CD4-positive, alpha-beta T cell treated with Interleukin-4 for 1 hour (primary cell): ENCODE results near the gene NF1.
"Not testable (repeated sequence)": the region's sequence is repeated elsewhere in the genome, so short reads cannot be mapped to it uniquely, and the experiment has no call there.

Experiments used
- DNase-seq, 2 donors: peaks; one replicate each; pipeline ENCODE4 v3.0.0-alpha.2; 2020 to 2022

Gene NF1, protein sequence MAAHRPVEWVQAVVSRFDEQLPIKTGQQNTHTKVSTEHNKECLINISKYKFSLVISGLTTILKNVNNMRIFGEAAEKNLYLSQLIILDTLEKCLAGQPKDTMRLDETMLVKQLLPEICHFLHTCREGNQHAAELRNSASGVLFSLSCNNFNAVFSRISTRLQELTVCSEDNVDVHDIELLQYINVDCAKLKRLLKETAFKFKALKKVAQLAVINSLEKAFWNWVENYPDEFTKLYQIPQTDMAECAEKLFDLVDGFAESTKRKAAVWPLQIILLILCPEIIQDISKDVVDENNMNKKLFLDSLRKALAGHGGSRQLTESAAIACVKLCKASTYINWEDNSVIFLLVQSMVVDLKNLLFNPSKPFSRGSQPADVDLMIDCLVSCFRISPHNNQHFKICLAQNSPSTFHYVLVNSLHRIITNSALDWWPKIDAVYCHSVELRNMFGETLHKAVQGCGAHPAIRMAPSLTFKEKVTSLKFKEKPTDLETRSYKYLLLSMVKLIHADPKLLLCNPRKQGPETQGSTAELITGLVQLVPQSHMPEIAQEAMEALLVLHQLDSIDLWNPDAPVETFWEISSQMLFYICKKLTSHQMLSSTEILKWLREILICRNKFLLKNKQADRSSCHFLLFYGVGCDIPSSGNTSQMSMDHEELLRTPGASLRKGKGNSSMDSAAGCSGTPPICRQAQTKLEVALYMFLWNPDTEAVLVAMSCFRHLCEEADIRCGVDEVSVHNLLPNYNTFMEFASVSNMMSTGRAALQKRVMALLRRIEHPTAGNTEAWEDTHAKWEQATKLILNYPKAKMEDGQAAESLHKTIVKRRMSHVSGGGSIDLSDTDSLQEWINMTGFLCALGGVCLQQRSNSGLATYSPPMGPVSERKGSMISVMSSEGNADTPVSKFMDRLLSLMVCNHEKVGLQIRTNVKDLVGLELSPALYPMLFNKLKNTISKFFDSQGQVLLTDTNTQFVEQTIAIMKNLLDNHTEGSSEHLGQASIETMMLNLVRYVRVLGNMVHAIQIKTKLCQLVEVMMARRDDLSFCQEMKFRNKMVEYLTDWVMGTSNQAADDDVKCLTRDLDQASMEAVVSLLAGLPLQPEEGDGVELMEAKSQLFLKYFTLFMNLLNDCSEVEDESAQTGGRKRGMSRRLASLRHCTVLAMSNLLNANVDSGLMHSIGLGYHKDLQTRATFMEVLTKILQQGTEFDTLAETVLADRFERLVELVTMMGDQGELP (N-terminal part only)

DNA sequence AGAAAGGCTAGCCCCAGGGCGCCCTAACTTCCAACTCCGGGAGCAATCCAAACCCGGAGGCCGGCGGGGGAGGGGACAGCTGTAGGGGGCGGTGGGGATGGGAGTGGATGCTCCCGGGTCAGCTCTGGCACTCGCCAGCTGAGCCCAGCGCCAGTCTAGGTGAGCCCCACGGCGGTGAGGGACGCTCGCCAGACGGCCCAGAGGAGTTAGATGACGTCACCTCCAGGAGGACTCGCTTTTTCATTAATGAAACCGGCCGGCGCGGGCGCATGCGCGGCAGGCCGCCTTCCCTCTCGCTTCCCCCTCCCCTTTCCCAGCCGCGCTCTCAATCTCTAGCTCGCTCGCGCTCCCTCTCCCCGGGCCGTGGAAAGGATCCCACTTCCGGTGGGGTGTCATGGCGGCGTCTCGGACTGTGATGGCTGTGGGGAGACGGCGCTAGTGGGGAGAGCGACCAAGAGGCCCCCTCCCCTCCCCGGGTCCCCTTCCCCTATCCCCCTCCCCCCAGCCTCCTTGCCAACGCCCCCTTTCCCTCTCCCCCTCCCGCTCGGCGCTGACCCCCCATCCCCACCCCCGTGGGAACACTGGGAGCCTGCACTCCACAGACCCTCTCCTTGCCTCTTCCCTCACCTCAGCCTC is at the start of gene NF1:
Gene NF1 (plus strand): TSS at position 378 of the 636 bp plus-strand sequence. CDS start 333 bp downstream, outside the sequence.
- DNase-seq: peak; percentile 92 to 93

DNA sequence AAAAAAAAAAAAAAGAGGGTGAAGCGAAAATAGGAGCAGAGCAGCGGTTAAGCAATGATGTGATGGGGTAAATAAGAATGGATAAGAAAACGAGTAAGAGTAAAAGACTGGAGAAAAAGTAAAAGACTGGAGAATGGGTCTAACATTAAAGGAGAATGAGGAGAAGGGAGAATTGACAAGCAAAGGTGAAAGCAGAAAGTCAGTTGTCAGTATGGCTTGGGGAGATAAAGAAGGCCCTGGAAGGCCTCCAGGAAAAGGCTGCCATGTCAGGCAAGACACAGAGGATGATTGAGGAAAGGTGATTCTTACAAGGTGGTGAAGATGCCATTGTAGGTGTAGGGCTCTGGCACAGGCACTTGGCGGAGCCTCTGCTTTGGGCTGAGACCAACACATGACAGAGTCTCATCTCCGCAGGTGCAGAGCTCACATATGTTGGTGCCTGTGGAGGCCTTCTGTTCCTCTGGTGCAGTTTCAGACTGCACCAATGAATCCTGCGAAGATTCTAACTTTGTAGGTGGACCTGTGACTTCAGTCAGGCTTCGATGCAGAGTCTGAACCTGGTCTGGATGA is 47.8 kb upstream of the NF1 start:
- not testable (repeated sequence) for DNase-seq

DNA sequence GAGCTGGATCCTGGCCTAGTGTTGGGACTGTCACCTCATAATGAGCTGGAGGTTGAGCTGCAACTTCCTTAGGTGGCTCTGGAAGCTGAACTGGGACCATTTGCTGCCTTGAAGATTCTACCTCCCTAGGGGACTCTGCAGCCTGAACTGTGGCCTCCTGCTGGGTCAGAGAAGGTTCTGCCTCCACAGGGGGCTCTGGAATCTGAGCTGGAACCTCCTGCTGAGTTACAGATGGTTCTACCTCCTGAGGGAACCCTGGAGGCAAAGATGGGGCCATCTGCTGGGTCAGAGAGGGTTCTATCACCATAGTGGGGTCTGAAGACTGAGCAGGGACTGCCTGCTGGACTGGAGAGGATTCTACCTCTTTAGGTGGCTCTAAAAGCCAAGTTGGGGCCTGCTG is 46.6 kb upstream of the NF1 start:
- DNase-seq: no peak

DNA sequence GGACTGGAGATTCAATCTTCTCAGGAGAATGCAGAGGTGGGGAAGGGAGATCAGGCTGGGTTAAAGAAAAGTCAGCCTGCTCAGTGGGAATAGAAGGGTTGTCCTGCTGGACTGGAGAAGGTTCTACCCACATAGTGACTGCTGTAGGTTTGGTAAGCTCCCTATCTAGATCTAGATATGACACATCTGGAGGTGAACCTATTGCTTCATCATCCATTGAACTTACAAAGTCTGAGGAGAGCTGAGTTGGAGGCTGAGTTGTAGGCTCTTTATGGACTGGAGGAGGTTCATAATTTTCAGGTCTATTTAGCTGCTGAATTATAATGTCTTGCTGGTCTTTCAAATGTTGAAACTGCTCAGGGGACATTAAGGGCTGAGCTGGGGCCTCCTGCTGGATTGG is 46.0 kb upstream of the NF1 start:
- DNase-seq: no peak

DNA sequence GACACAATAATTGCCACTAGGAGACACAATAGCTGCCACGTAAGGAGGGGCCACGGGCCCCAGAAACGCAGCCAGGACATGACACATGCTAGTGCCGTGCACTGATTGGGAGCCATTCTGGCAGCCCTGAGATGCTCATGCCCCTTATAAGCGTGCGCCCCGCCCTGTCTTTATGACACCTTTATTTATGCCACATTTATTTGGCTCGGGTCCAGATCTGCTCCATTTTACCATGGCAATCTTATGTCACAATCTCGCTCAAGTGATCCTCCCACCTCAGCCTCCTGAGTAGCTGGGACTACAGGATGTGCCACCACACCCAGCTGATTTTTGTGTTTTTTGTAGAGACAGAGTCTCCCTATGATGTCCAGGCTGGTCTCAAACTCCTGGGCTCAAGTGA is 43.8 kb upstream of the NF1 start:
- DNase-seq: no peak

DNA sequence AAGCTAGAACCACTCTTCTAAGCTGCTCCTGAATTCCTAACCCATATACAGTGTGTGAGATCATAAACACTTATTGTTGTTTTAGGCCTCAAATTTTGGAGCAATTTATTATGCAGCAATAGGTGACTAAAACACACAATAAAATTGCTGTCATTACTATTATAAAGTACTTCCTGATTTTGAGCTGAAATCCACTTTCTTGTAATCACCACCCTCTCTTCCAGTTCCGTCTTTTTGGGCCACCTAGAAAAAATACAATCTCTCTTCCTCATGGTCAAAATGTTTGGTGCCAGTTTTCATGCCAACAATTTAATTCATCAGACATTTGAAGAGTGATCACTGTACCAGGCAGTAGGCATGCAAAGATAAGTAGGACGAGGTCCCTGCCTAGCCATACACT is 43.3 kb upstream of the NF1 start:
- no peak for DNase-seq

DNA sequence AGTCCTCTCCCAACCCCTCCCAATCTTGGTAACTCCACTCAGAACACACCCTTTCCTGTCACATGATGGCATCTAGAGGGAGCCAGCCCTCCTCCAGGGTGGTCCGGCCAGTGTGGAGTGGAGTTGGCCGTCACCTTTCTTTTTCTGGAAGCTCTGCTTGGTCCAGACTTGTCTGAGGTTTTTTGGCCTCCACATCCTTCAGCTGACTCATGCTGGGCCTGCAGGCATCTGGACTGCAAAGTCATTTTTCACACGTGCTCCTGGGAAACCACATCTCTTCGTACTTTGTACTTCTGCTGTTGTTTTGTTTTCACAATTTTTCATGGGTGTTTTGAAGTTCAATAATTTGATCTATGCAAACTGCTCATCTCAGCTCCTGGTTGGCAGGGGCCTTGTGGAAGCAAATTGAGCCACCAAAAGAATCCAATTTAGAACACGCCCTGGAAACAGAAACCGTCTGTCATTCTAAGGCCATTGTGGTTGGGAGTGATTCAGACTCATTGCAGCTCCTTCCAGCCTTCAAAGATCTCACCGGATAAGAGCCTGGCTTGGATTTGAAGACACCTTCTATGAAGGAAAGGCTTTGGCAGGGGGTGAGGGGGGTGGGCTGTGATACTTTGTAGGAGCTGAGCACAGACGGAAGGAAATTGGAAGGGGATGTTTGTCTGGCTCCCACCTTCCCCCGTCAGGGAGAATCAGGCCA is 42.4 kb upstream of the NF1 start:
- peak; percentile 10 to 38 for DNase-seq

DNA sequence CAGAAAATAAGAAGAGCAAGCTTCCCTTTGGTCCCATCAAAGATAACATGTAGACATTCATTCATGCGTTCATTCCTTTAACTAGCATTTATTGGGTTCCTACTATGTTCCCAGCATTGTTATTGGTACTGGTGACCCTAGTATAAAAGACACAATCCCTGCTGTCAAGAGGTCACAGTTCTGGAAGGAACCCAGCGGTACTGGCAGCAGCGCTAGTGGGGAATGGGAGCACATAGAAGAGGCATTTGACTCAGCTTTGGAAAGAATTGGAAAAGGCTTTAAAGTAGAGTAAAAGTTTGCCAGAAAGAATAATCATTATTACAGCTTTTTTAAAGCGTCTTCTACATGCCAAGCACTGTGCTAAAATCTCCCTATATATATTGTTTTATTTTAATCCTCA is 41.7 kb upstream of the NF1 start:
- DNase-seq: no peak

DNA sequence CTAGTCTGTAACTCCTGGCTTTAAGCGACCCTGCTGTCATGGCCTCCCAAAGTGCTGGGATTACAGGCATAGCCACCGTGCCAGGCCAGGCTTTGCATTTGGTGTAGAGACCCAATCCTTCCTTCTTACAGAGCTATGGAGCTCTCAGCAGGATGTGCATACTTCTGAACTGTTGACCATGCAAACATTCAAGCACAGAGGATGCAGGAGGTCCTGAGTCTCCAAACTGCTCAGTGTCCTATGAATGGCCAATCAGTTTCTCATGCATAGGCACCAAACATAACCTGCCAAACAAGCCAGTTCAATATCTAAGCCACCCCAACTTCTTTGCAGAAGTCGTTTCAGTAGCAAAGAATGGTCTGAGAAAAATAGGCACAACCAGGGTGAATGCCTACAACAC is 40.0 kb upstream of the NF1 start:
- DNase-seq: no peak

DNA sequence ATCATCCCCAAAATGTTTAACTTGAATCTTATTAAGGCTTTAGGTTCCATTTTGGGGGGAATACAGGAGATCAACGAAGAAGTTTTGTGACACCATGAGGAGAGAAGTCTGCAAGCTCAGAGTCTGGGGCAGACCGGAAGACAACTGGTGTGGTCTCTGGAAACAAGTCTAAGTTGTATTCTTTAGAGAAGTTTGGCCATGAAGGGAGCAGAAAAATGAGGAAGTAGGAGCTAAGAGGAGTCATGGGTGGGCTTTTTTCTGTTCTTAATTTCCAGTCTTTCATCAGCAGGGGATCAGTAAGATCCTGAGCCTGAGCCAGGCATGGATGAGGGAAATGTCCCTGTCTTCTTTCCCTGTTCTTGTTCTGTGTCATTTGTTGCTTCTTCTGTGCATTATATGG is 35.8 kb upstream of the NF1 start:
- DNase-seq: no peak

DNA sequence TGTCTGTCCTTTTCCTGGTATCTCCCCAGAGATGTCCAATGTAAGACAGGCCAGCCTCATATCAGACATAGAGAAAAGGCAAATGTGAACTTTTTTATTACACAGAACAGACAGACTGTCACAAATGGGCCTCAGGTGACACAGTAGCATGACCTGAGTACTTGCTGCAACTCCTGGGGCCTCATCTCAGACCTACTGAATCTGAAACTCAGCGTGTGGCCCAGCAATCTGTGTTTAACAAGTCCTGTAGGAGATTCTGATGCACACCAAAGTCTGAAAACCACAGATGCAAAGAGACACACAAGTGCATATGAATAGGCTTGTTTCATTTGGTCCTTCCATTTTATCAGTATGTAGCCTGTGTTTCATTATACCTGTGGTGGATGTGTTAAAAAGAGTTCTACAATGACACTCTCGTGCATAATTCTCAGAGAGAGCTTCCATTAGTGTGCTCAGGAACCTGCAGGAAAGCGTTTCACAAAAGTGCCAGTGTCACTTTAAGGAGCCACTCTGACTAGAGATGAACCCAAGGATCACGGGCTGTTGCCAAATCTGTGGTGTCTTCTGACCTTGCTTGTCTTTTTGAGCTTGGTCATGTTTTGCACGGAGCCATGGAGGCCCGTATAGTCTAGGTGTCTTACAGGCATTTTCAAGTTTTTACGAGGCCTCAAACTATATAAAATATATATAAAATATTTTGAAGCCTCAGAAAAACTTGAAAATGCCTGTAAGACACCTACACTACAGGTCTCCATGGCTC is 33.8 kb upstream of the NF1 start:
- no peak for DNase-seq

DNA sequence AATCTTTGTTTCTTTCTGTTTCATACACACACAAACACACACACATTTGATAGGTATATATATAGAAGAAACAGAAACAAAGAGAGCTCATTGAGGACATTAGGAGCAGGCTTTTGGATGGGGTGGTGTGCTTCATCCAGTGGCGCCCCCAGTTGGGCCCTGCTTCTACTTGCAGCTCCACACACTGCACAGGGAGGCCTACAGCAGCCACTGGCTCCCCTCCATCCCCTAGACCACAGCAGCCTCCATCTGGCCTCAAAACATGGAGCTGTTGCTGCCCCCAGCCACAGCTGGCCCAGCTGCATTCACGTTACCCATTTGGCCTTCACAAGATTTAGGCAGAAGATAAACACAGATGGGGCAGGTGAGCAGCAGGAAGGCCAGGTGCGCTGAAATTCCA is 33.1 kb upstream of the NF1 start:
- DNase-seq: no peak

DNA sequence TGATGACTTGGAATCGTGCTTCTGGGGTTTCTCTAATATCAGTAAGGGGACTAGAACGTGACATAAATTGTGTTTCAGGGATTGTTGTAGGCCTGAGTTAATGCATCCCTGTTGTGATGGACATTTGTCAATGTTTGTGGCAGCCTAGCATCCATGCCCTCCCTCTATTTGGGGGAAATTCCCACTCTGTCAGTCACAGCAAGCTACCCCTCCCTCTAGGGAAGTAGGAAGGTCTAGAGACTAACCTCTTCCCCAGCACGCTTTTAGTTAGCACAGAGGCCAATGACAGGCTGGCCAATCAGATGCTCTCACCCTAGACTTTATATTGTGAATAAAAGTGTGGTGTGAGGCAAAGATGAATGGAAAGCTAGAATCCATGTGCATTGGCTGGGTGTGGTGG is 32.4 kb upstream of the NF1 start:
- no peak for DNase-seq

DNA sequence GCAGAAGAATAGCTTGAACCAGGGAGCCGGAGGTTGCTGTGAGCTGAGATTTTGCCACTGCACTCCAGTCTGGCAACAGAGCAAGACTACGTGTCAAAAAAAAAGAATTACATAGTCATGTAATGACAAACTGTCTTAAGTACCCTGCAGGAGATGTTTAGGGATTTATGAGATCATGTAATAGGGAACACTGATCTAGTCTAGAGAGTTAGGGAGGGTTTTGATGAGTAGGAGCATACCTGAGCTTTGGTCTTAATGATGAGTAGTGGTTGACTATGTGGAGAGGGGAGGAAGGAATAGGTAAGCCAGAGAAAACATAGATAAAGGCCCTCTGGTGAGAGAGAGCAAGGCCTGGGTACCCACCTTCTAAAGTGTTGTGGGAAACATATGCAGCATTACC is 30.1 kb upstream of the NF1 start:
- DNase-seq: no peak

DNA sequence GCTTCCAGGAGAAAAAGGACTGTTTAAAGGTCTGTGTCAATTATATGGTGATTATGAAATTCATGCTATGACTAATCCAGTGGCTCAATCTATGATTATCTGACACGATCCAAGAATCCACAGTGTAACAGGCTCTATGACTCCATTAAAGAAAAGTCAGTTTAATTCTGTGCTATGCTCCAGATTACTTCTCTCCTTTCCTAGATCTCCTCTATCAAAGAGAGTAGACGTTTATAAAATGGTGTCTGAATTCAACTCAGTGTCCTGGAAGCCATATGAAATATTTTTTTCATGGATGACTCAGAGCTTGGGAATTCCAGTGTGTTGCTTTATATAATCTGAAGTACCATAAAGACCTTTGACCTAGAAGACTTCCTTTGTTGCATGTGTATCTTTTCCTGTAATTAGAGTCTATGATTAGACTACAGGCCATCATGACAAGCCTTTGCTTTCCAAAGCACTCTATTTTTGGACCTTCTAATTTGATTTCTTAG is 27.0 kb upstream of the NF1 start:
- no peak for DNase-seq

DNA sequence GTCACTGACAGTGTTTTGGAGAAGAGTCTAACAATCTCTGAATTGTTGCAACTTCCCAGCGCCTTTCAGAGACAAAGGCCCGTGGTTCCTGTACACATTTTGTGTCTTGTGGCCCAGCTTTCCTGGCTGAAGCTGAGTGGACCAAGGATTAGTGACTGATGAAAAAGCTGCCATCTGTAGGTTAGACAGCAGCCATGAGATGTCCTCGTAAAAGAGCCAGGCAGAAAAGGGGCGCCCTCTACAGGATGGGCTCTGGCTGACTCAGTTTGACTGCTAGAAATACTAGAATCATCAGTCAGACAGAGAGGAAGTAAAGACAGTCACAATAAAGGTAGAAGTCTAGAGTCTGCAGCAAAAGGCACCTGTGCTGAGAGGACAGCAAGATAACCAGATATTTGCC is 26.5 kb upstream of the NF1 start:
- DNase-seq: peak; percentile 45 to 55

DNA sequence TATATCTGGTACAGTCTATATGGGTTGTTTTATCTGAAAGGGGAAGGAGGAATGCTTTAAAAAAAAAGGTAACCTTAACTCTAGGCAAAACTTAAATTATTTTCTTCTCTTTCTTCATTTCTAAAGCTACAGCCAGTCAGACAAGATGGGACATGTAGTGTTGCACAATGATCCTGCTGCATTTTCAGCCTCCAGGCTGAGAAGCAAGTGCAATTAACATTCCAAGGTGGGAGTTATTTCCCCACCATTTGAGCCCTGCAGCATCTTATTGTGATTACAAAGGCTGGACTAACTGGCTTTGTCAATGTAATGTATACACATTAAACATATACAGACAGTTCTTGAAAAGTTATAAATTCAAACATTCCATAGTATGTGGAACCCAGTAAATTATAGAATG is 22.6 kb upstream of the NF1 start:
- no peak for DNase-seq

DNA sequence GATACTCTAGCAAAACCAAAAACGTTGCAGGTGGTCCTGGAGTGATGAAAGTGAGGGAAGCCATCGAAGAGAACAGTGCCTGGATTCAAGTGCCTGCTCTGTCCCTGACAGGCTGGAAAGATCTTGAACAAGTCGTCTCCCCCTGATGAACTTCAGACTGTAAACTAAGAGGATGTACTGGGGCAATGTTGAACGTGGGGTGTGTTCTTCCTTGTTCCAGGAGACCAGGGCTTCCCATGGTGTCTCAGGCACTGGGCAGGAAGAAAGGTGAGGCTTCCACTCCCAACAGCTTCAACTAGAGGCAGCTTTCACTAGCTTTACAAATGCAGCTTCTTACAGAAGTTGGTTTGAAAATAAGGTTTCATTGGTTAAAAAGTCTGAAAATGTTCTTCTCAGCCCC is 21.4 kb upstream of the NF1 start:
- no peak for DNase-seq

DNA sequence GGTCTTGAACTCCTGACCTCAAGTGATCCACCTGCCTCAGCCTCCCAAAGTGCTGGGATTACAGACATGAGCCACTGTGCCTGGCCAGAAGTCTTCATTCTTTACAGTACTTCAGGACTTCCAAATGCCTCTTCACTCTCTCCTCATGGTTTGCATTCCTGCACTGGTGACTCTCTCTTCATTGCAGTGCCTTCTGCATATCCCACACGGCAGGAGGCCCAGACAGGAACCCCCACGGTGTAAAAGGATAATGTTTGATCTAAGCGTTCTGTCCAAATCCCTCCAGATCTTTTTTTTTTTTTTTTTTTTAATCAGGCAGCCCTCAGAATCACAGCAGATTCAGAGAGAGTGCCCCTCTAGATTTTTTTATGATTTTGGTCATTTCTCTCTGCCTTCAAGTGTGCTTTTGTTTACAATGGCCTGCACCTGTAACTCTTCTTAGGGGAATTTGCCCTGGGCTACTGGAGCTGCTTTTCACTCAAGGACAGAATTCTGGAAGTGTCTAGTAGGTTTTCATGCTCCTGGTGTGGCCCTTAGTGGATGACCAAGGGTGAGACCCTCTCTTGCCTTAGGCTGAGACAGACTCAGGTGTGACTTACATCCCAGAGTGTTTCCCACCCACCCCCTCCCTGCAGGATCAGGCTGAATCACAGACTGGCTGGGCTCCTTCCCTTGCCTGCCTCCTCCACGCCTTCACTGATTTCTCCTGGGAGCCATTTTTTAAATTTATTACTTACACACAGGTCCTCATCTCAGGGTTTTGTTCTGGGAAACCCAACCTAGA is 19.8 kb upstream of the NF1 start:
- no peak for DNase-seq

DNA sequence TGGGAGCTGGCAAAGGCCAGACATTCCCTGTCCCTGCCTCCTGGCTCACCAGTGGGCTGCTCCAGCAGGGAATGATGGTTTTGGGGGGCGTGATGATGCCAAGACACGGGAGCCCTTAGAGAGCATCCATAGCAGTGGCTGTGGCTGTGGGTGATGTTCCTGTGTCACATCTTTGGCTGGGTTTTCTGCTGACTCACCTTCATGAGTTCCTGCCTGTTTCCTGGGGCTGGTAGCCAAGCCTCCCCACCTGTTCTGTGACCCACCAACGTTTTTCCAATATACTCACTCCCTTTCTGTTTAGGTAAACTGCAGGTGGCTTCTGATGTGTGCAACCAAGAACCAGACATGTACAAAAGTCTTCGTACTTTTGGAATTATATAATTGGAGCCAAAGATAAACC is 16.5 kb upstream of the NF1 start:
- DNase-seq: no peak
